ENCODE results near the gene CFD.

The CFD gene

GRCh38 chr19:844546-844971 is 14.9 kb upstream of the CFD start (continued):
- TF ChIP-seq PRDM4 (tag by site-specific recombination; IDR thresholded peaks at IDR 0.05) (no peak), PRDM1 (tag by site-specific recombination; IDR thresholded peaks at IDR 0.05) (no peak)

- no peaks in the 10 kb centered on the region for H3K36me3 ChIP-seq (ENCODE audit: control insufficient read depth in 2 of 2, insufficient read depth in 1 of 2, low read length in 2 of 2)
- TF ChIP-seq KLF1 (tag by site-specific recombination; IDR thresholded peaks at IDR 0.05) (peak; percentile 88), KLF8 (tag by site-specific recombination; IDR thresholded peaks at IDR 0.05) (peak; percentile 34; the same call in 1 of the 2 replicates), ZNF10 (tag by site-specific recombination; IDR thresholded peaks at IDR 0.05) (no peak), ZNF600 (tag by site-specific recombination; IDR thresholded peaks at IDR 0.05) (peak; percentile 70; the same call in 1 of the 2 replicates)
- no peaks in the 10 kb centered on the region; the same call in 1 of the 2 replicates for H3K4me1 ChIP-seq (ENCODE audit: control insufficient read depth, insufficient read depth, low read length)
- H3K27ac ChIP-seq (ENCODE audit: extremely low read depth, low read depth, low read length), result no peak overlapping the region
- POLR2A ChIA-PET, result no interaction called here
- no peak overlapping the region for H3K4me3 ChIP-seq (ENCODE audit: low read depth, low read length)
- CTCF ChIA-PET, result interaction anchor here (0.8 to 1.0 kb wide), 3 partner anchors 18 to 75 kb away, joined by 3 to 5 read pairs (median 4); partner anchors contain the start of genes MED16 and RNU6-9
- H3K9me3 ChIP-seq (ENCODE audit: control insufficient read depth, insufficient read depth, low read depth, low read length), result no peaks in the 10 kb centered on the region
These were observed 13.6 kb upstream of the CFD start for GRCh38 chr19:845707-846521.

- TF ChIP-seq ZNF544 (tag by site-specific recombination; IDR thresholded peaks at IDR 0.05), result no peak
- TF ChIP-seq ZNF549 (tag by site-specific recombination; IDR thresholded peaks at IDR 0.05), result no peak
- TF ChIP-seq ZNF239 (tag by site-specific recombination; IDR thresholded peaks at IDR 0.05), result no peak
- TF ChIP-seq ZNF394 (tag by site-specific recombination; IDR thresholded peaks at IDR 0.05; ENCODE audit: borderline replicate concordance), result no peak
- TF ChIP-seq ZNF747 (tag by site-specific recombination; IDR thresholded peaks at IDR 0.05), result no peak
- no peak for TF ChIP-seq HOXC10 (CRISPR knock-in tag; IDR thresholded peaks at IDR 0.05)
- TF ChIP-seq ZNF140 (tag by site-specific recombination; IDR thresholded peaks at IDR 0.05), result no peak
- TF ChIP-seq ZNF302 (tag by site-specific recombination; IDR thresholded peaks at IDR 0.05; ENCODE audit: low read depth), result no peak
- no peak for TF ChIP-seq HOXD13 (CRISPR knock-in tag; IDR thresholded peaks at IDR 0.05; ENCODE audit: borderline replicate concordance)
- TF ChIP-seq ZNF529 (tag by site-specific recombination; IDR thresholded peaks at IDR 0.05; ENCODE audit: insufficient replicate concordance), result no peak
- no peak for TF ChIP-seq ZNF473 (tag by site-specific recombination; IDR thresholded peaks at IDR 0.05)
- no peak for TF ChIP-seq ZBTB44 (tag by site-specific recombination; IDR thresholded peaks at IDR 0.05)
- no peak for TF ChIP-seq ZSCAN18 (tag by site-specific recombination; IDR thresholded peaks at IDR 0.05)
- CTCF ChIA-PET, result interaction anchor here (0.5 kb wide), 1 partner anchor 10 kb away, joined by 3 read pairs; no protein-coding TSS in a partner anchor
These were observed 11.0 kb upstream of the CFD start for GRCh38 chr19:848386-848921.

More at GRCh38 chr19:848386-848921, 11.0 kb upstream of the CFD start:
- Histone ChIP-seq H3K4me3 (ENCODE audit: low read depth, low read length) (no peak overlapping the region), H3K36me3 (ENCODE audit: control insufficient read depth in 2 of 2, insufficient read depth in 1 of 2, low read length in 2 of 2) (no peaks in the 10 kb centered on the region), H3K4me1 (ENCODE audit: control insufficient read depth, insufficient read depth, low read length) (no peaks in the 10 kb centered on the region), H3K27ac (ENCODE audit: extremely low read depth, low read depth, low read length) (no peak overlapping the region), H3K9me3 (ENCODE audit: control insufficient read depth, insufficient read depth, low read depth, low read length) (no peaks in the 10 kb centered on the region)
- POLR2A ChIA-PET, result interaction anchor here (0.6 kb wide), 1 partner anchor 75 kb away, joined by 3 read pairs; no protein-coding TSS in a partner anchor
